Stimulated activated CD4-positive, alpha-beta T cell treated with anti-CD3 and anti-CD28 coated beads, Interleukin-12 subunit alpha, Interleukin-12 subunit beta, amount 100 ng/mL, for 48 hours (primary cell): Measurements from ENCODE around the gene ASPSCR1.

Experiments
- DNase-seq, 3 donors: peaks; one replicate each; pipeline ENCODE4 v3.0.0-alpha.2; 2020; ENCODE audit warnings: low read depth in 2 of 3, low spot score in 1 of 3

The ASPSCR1 gene

DNA sequence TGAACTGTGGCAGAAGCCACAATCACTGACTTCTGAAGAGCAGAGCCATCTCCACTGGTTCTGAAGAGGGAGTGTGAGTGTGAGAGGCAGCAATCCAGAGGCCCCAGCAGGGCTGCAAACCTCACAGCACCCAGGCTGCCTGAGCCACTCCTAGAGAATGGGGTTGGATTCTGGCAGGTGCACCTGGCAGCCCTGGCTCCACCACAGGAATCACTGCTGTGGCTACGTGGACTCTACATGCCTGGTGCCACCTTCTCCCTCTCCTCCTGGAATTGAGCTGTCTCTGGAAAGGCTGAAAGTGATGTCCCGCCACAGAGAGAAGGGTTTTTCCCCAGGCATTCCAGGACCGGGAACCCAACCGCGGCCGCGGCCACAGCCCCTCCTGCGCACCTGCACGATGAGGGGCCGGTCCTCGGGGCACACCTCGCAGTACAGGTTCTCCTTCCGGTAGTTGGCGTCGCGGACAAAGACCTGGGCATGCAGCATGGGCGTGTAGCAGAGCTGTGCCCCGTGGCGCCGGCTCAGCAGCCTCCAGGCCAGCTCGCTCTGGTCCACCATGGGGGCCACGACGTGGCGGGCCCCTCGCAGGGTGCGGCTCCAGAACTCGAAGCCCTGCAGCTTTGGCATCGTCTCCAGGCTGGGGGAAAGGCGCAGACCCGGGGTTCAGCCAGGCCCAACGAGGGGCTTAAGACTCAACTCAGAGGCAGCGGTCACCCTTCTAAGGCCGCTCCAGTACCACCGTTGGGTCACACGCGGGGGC, 87.2 kb downstream of the ASPSCR1 start:
- DNase-seq, result no peak

DNA sequence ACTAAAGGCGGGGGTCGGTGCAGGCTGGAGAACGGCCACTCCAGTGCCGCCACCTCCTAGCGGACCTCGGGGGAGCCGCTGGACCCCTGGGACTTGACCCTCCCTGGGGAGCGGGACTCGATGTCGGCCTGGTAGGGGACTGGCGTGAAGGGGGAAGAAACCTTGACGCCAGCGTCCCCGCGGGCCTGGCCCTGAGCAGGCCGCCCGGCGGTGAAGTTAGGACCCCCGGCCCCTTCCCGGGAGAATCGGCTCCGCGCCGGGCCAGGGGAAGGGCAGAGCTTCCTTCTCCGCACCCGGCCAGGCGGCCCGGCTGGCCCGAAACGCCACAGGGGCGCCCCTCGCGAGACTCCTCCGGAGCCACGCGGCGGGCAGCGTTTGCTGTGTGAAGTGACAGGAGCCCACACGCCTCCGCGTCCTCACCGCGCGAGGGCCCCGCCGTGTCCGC, 87.8 kb downstream of the ASPSCR1 start:
- DNase-seq, result no peak

DNA sequence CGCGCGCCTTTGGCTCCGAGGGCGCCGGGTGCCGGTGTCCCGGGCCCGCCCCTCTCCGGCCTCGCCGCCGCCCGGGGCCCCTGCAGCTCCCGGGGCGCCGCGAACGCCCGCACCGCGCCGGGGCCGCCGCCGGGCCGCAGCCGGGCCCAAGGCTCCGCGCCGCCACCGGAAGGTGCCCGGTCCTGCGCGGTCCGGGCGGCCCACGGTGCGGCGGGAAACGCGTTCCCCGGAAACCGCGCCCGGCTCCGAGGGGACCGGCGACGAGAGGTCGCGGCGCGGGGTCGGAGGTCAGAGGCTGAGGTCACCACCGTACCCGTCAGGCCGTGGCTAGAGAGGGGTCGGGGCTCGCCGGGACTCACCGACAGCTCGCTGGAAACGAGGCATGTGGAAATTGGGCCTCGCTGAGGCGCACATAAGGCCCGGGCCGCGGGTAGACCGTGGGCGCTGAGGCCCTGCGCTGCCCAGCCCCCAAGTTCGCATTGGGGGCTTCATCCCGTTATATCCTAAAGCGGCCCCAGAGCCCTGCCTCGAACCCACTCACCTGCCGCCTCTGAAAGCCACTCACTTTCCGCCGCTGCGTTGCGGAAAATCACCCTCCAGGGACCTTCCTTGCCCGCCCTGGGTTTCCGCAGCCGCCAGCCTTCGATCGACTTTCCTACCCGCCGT, 88.3 kb downstream of the ASPSCR1 start, which contains the start of gene DUS1L:
TSS of gene DUS1L (minus strand) at position 167 of the 666 bp plus-strand sequence. CDS start 745 bp downstream, outside the sequence.
- peak; percentile 37 to 67 (median 64) for DNase-seq
